SKM-1 (cell line): ENCODE measurements around the gene LRG1.

ENCODE experiments used
- DNase-seq: peaks from one replicate; lab custom pipeline; 2025; ENCODE audit not compliant: unreplicated experiment; lab: John Stamatoyannopoulos, UW

The LRG1 gene

DNA sequence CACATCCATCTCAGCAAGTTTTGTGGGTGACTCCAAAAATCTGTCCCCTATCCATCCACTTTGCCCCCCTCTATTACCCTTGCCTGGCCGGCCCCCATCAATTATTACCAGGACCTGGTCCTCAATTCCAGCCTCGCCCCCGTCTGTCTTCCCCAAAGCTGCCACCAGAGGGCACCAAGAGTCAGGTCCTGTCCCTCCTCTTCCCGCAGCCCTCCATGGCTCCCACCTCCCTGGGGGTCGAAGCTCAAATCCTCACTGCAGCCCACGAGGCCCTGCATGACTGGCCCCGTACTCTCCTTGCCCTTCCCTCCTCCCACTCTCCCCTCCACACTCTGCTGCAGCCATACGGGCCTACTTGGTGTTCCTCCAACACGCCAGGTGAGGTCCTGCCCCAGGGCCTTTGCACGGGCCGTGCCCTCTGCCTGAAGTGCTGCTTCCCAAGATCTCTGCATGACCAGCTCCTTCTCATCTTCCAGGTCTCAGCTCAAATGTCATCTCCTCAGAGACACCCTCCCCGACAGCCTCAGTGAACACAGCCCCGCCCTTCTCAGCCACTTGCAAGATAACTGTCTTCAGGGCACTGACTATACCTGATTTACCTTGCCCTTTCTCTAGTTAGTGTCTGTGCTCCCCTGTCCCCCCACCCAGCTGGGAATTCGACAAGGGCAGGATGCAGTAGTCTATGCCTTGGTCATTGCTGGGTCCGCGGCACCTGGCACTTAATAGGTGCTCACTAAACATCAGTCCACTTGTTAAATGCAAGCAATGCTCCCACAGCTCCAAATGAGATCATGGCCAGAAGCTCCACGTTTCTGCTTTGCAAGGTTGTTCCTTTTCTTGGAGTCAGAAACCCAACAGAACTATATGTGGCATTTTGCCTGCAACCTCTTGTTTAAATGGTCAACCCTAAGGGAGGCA lies 36.4 kb upstream of the LRG1 start:
- DNase-seq = no peak

DNA sequence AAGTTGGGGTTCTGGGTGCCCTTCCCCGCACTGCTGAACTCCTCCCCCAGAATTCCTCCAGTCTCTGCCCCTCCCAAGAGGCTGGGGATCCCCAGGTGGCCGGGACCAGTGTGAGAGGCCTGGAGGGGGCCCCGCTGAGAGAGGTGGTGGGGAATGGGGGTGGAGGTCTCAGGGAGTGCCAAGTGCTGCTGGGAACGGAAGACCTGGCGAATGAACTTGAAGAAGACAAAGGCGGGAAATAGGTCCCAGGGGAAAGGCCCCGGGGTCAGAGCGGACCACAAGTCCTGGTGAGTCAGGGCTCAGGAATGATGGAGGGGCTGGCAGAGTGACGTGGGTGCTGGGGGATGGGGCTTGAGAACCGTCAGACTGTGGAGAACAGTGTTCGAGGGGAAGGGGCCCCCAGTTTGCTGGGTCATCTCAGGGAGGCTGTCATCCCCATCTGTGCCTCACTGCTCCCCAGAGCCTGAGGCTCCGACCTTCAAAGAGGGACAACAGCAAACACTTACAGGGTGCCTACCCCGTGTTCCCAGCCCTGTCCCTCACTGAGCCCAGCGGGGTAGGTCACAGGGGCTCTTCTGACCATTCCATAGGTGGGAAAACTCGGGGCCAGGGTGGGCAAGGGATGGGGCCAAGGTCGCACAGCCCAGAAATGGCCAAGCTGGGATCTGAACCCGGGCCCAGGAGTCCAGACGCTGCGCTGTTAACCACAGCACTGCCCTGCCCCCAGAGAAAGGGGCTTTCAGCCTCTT lies 35.6 kb upstream of the LRG1 start:
- no peak for DNase-seq

DNA sequence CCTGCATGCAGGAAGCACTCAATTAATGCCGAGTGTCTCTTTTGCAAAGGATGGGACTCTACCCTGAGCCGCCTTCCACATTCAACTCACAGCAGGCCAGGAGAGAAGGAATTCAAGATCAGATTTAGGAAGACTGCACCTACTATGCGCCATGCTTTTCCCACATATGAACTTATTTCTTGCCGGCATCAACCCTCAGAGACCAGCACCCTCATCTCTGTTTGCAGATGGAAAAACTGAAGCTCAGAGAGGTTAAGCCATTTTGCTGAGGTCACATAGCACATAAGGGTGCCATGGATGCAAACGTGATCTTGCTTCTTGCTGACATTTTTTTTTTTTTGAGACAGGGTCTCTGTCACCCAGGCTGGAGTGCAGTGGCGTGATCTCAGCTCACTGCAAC lies 33.8 kb upstream of the LRG1 start:
- DNase-seq = no peak

DNA sequence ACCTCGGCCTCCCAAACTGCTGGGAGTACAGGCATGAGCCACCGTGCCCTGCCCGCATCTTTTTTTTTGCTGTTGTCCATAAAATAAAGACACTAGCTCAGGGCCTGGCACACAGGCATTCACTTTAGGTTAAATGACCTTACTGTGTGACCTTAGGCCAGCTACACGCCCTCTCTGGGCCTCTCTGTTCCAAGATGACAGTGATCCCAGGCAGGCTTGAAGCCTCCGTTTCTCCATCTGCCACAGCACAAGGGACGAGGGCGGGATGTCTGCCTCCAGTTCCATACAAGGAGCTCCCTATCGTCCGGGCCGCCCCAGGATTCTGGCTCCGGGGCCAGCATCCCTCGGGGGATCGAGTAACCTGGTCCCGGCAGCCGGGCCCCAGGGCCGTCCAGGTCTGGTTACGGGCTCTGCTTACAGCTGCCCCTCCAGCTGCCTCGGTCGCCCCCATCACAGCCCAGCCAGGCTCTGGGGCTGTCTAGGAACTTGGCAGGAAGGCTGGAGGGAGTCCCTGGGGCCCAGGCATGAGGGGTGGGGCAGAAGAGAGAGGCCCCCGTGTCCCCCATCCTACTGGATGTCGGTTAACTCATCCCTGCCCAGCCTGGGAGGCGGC lies 31.6 kb upstream of the LRG1 start:
- DNase-seq = no peak

DNA sequence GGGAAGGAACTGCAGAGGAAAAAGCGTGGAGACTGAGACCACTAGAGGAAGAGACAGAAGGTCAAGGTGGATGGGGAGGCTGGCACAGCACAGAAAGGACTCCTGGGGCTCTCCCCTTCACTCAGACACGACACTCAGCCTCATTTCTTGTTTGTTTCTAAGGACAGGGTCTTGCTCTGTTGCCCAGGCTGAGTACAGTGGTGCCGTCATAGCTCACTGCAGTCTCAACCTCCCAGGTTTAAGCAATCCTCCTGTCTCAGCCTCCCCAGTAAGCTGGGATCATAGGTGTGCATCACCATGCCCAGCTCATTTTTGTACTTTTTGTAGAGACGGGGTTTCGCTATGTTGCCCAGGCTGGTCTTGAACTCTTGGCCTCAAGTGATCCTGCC lies 31.1 kb upstream of the LRG1 start:
- no peak for DNase-seq

DNA sequence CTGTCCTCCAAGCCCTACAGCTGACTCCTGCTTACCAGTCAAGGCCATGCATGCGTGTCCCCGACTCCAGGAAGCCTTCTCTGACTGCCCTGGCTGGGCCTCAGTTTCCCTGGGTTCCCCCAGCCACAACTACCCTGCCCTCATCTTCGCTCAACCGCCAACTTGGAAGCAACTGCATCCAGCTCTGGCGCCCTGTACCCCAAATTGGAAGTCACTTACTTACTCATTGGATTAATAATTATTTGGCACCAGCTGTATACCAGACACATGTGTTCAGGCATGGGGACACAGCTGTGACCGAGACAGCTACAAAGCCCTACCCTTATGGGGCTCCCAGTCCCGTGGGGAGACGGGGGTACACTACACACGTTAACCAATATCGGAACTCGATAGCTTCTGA lies 30.6 kb upstream of the LRG1 start:
- no peak for DNase-seq

DNA sequence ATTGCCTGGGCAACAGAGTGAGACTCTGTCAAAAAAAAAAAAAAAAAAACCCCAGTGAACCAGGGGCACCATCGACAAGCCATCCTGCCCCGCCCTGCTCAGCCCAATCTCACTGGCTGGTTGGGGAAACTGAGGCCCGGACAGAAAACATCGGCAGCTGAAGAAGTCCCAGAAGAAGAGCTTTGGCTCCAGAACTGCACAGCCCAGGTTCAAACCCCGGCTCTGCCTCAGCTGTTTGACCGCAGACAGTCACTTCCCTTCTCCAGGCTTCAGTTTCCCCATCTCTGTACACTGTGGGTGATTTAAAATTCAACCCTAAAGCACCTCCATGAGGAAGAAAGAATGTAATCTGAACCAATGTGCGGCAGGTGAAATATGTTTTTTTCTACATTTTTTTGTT lies 29.1 kb upstream of the LRG1 start:
- DNase-seq = peak; percentile 88

DNA sequence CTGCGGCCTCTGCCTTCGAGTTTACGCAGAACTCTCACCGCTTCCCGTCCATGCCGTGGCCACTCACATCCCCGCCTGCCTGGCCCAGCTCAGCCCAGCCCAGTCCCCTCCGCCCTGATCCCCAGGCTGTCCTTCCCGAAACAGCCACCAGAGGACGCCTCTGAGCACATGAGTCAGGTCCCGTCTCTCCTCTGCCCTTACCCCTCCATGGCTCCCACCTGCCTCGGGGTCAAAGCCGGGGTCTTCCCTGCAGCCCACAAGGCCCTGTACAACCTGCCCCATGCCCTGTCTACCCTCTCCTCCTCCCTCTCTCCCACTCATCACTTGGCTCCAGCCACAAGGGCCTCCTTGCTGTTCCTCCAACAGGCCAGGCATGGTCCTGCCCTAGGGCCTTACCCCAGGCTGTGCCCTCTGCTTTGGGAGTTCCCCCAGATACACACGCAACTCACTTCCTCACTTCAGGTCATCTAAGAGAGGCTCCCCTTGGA lies 27.8 kb upstream of the LRG1 start:
- peak; percentile 16 for DNase-seq

DNA sequence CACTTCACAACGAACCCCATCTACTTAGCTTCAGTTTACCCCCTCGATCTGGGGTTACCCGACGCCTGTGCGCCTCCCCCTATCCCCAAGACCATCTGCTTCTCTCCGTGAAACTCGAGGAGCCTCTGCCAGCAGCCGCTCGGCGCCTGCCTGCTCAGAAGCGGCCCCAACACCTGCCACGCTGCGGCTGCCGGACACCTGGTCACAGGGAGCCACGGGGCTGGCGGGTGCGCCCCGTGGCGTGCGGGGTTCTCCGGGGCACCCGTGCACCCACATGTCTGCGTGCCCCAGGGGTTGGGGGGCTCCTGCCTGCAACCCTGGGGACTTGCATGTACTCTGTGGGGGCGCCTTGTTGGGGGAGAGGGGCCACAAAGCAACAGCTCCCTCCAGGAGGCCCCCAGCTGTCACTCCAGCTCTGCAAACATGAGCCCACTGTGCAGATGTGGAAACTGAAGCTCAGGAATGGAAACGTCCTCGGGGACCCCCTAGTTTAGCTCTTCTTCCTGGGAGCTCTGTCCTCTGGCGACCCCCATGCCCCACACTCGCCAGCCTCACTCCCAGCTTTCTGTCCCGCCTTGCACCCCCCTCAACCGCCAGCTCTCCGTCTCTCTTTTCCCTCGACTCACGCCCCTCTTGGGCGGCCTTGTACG lies 26.7 kb upstream of the LRG1 start:
- no peak for DNase-seq

DNA sequence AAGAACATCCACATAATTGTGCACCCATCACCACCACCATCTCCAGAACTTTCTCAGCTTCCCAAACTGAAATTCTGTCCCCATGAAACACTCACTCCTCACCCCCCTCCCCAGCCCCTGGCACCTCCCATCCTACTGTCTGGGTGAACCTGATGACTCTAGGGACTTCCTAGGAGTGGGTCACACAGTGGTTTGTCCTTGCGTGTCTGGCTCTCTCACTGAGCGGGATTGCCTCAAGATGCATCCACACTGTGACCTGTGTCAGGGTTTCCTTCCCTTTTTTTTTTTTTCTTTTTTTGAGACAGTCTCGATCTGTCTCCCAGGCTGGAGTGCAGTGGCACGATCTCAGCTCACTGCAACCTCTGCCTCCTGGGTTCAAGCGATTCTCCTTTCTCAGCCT lies 23.7 kb upstream of the LRG1 start:
- DNase-seq = peak; percentile 38

DNA sequence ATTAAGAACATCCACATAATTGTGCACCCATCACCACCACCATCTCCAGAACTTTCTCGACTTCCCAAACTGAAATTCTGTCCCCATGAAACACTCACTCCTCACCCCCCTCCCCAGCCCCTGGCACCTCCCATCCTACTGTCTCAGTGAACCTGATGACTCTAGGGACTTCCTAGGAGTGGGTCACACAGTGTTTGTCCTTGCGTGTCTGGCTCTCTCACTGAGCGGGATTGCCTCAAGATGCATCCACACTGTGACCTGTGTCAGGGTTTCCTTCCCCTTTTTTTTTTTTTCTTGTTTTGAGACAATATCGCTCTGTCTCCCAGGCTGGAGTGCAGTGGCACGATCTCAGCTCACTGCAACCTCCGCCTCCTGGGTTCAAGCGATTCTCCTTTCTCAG lies 22.2 kb upstream of the LRG1 start:
- peak; percentile 22 for DNase-seq

DNA sequence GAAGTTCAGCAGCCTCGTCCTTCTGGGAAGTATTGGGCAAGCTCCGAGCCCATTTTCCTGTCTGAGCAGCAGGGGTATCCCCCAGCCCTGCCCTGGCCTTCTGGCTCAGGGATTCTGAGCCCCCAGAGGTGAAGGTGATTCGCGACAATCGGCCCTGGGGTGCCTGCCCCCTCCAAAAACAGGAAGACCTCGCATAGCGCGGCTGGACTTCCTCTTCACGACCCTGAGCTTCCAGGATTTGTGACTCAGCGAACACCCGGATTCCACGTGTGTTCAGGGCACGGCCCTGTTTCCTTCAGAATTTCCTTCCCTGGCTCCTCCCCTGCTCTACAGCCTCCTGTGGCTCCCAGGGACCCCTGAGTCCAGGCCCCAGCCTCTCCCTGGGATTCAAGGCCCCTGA lies 19.7 kb upstream of the LRG1 start, which contains the start of gene SEMA6B:
Gene SEMA6B (minus strand): TSS at position 116 of the 400 bp plus-strand sequence. CDS start 1,227 bp downstream, outside the sequence.
- no peak for DNase-seq

DNA sequence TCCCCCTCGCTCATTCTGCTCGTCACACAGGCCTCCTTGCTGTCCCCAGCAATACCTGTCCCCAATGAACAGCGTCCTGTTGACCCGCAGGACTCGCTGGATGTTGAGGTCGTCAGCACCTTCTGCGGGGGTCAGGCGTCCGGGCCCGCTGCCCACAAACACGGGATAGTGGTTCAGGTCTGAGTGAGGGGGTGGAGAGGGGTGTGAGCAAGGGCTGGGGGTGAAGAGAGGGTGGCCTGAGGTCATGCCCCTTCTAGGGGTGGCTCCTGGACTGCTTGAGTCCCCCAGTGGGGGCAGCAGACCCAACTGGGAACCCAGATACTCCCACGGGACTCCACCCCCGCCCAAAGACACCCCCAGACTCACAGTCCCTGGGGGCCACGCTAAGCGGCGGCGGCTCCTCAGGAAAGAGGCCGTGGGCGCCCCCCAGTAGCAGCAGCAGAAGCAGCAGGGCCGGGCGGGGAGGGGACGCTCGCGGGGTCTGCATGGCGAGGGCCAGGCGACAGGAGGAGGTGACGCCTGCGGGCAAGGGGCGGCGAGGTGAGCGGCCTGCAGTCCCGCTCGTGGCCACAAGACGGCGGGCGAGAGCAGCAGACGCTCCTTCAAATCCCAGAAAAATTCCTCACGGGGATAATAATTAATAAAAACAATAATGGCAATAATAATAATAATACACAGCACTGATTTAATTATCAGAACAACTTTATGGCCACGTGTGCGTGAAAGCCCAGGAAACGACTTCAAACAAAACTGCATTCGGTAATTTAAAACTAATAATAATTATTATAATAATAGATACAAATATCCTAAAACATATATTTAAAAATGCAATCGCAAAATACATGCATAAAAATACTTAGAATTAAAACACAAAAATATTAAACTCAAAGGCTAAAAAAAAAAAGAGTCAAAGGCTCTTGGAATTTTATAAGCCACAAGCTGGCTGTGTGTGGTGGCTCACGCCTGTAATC lies 18.4 kb upstream of the LRG1 start:
- no peak for DNase-seq

DNA sequence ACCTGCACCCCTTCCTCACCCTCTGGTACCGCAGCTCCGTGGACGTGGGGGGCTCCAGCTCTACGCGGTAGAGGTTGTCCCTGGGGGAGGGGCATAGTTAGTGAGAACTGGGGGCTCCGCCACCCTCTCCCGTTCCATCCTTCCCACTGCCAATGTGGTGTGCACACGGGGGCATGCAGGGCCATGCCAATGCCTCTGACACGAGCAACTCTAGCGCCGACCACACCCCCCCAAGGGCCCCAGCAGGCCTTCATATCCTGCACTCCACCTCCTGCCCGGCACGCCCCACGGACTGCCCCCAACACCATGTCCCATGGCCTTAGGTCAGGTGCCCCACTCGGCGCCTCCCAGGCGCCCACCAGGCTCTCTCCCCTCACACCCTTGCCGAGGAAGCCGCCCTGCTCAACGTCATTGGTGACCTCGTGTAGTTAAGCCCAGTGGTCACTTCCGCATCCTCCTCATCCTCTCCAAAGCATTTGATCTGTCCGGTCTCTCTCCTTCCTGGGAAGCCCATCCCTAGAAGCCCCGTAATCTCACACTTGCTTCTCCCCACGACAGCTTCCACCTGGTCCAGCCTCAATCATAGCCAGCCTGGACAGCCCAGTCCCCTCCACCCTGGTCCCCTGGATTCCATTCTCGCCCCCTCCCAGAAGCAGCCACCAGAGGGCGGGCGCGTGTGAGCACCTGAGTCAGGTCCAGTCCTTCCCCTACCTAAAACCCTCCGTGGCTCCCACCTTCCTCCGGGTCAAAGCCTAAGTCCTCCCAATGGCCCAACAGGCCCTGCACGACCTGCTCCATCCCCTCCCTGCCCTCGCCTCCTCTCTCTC lies 17.5 kb upstream of the LRG1 start:
- no peak for DNase-seq

DNA sequence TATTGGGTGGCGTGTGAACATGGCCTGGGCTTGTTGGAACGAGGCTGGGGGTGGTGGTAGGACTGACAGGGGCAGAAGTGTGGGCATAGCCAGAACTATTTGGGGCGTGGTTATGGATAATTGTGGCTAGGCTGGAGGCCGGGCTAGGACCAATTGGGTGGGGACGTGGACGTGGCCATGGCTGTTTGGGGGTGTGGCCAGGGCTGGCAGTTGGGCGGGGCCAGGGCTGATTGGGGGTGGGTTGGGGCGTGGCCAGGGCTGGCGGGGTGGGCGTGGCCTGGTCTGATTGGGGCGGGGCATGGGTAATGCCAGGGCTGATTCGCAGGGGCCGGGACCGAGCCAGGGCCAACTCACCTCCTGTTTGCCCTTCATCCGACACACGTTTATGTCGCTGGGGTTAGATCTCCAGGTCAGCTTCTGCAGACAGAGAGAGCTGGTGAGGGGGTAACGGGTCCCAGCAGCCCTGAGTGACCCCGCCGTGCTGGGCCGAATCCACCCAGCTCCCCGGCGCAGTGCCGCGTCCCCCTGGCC lies 16.8 kb upstream of the LRG1 start:
- peak; percentile 21 for DNase-seq

DNA sequence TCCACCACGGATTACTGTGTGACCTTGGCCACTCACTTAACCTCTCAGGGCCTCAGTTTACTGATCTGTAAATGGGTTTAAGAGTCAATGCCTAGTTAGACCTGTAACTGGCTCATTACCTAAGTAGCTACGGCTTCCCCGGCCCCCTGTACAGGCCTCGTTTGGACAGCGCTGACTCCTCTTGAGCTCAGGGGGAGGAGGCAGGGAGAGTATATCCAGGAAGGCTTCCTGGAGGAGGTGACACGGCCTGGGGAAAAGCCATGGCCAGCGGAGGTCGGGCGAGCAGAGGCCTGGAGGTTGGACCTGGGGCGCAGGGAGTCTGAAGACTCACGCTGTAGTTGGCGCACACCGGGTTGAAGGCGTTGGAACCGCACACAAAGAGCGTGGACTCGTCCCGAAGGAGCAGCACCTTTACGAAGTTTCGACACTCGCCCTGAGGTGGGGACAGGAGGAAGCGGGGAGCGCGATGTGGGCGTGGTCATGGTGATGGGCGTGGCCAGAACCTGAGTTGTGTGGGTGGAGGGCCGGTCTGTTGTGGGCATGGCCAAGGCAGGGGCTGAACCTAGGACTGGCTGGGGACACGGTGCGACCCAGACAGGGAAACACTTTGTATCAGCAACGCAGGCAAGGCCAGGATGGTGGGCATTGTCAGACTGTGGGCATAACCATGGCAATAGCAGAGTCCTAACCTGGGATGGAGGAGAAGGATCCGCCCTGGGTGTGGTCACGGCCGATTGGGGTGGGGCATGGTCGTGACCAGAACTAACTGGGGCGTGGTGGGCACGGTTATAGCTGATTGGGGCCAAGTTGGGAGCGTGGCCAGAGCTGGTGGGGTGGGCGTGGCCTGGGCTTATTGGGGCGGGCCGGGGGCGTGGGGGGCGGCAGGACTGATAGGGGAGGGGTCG lies 16.1 kb upstream of the LRG1 start:
- no peak for DNase-seq

DNA sequence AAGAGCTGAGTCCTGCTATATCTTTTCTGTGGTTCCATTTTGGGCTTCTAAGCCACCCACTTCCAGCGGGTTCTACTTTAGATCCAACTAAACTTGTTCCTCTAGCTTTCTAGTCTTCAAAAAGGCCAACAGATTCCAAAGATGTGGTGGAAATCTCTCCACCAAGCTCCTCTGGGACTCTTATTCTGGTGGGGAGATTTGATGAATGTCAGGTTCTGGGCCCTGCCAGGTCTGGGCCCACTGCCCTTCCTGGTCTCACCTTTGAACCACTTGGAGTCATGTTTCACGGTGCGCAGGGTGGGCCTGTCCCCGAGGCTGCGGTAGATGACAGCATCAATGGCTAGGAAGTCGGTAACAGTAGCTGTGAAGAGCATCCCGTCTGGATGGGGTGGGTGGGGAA lies 14.9 kb upstream of the LRG1 start:
- no peak for DNase-seq

DNA sequence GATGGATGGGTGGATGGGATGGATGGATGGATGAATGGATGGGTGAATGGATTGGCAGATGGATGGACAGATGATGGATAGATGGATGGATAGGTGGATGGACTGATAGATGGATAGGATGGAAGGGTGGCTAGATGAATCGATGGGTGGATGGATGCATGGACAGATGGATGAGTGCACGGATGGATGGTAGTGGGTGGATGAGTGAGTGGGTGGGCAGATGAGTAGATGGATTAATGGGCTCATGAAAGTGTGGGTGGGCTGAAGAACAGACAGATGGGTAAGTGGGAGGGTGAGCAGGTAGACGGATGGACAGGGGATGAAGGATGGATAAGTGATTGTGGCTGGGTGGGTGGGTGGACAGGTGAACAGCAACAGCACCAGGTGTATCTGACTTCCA lies 13.9 kb upstream of the LRG1 start:
- DNase-seq = no peak
